Effector memory CD4-positive, alpha-beta T cell (primary cell): ENCODE results near the gene SLC35C1.

Experiments used
- DNase-seq, 3 donors: peaks; one replicate each; pipeline ENCODE4 v3.0.0-alpha.2; 2020
- H3K27ac ChIP-seq: 2 replicates; pipeline ENCODE4 v1.7.0; 2013; ENCODE audit warnings: mild to moderate bottlenecking, low read length, moderate library complexity; ENCODE audit not compliant: insufficient read depth, poor library complexity, severe bottlenecking
- H3K27me3 ChIP-seq: replicated peaks from 2 replicates; pipeline ENCODE4 v1.7.0; 2013; ENCODE audit warnings: mild to moderate bottlenecking, low read length; ENCODE audit not compliant: insufficient read depth, control insufficient read depth, poor library complexity, severe bottlenecking
- H3K36me3 ChIP-seq: 2 replicates; pipeline ENCODE4 v1.7.0; 2013; ENCODE audit warnings: mild to moderate bottlenecking, low read length, moderate library complexity; ENCODE audit not compliant: control insufficient read depth, insufficient read depth
- H3K4me1 ChIP-seq: 2 replicates; pipeline ENCODE4 v1.7.0; 2013; ENCODE audit warnings: low read length, mild to moderate bottlenecking; ENCODE audit not compliant: control insufficient read depth, insufficient read depth, poor library complexity, severe bottlenecking
- H3K4me3 ChIP-seq: 2 replicates; pipeline ENCODE4 v1.7.0; 2013; ENCODE audit warnings: low read length, low read depth, mild to moderate bottlenecking; ENCODE audit not compliant: insufficient read depth, poor library complexity, severe bottlenecking
- H3K9me3 ChIP-seq: 2 replicates; pipeline ENCODE4 v1.7.0; 2013; ENCODE audit warnings: mild to moderate bottlenecking, low read length, moderate library complexity; ENCODE audit not compliant: control insufficient read depth
- total RNA-seq, 3 donors: gene quantifications; one replicate each; lab custom pipeline; 2026; lab: John Stamatoyannopoulos, UW

The SLC35C1 gene
- total RNA-seq = 15.1 to 16.8 (median 16.5) reads per million in 3 donors

- peak within 1 kb of the TSS; percentile 99 for H3K4me3 ChIP-seq
- H3K4me1 ChIP-seq = peaks cover 29% of the 10 kb centered on the region
- H3K9me3 ChIP-seq = no peaks in the 10 kb centered on the region
- peak; percentile 89 to 93 (median 92) for DNase-seq
- peak within 1 kb of the TSS; percentile 76 for H3K27ac ChIP-seq
- H3K36me3 ChIP-seq = peaks cover 21% of the 10 kb centered on the region
- H3K27me3 ChIP-seq = no peaks in the 10 kb centered on the region
Measured at GRCh38 chr11:45804761-45805304, at the start of gene SLC35C1. SLC35C1 (plus strand) TSS chr11:45805149; CDS start chr11:45805802, 653 bp downstream.

GRCh38 chr11:45755281-45755859 is 49.6 kb upstream of the SLC35C1 start:
- no peaks in the 10 kb centered on the region for H3K36me3 ChIP-seq
- no peaks in the 10 kb centered on the region for H3K27me3 ChIP-seq
- DNase-seq = no peak
- H3K9me3 ChIP-seq = no peaks in the 10 kb centered on the region
- H3K4me3 ChIP-seq = no peak overlapping the region
- H3K27ac ChIP-seq = no peak overlapping the region
- H3K4me1 ChIP-seq = no peaks in the 10 kb centered on the region

GRCh38 chr11:45756384-45757010 is 48.5 kb upstream of the SLC35C1 start:
- Histone ChIP-seq H3K4me1 (no peaks in the 10 kb centered on the region), H3K27me3 (no peaks in the 10 kb centered on the region), H3K36me3 (no peaks in the 10 kb centered on the region), H3K27ac (no peak overlapping the region), H3K4me3 (no peak overlapping the region), H3K9me3 (no peaks in the 10 kb centered on the region)
- no peak for DNase-seq

- no peaks in the 10 kb centered on the region for H3K36me3 ChIP-seq
- H3K4me1 ChIP-seq = no peaks in the 10 kb centered on the region
- no peak overlapping the region for H3K4me3 ChIP-seq
- no peaks in the 10 kb centered on the region for H3K27me3 ChIP-seq
- no peak for DNase-seq
- H3K27ac ChIP-seq = no peak overlapping the region
- no peaks in the 10 kb centered on the region for H3K9me3 ChIP-seq
Measured at GRCh38 chr11:45757672-45758071, 47.3 kb upstream of the SLC35C1 start.

- H3K27me3 ChIP-seq = no peaks in the 10 kb centered on the region
- DNase-seq = no peak
- H3K4me1 ChIP-seq = no peaks in the 10 kb centered on the region
- no peak overlapping the region for H3K4me3 ChIP-seq
- no peak overlapping the region for H3K27ac ChIP-seq
- H3K9me3 ChIP-seq = no peaks in the 10 kb centered on the region
- H3K36me3 ChIP-seq = no peaks in the 10 kb centered on the region
Measured at GRCh38 chr11:45761659-45762058, 43.3 kb upstream of the SLC35C1 start.

GRCh38 chr11:45765107-45765668 is 39.8 kb upstream of the SLC35C1 start:
- Histone ChIP-seq H3K27ac (no peak overlapping the region), H3K27me3 (no peaks in the 10 kb centered on the region), H3K4me1 (no peaks in the 10 kb centered on the region), H3K9me3 (no peaks in the 10 kb centered on the region), H3K4me3 (no peak overlapping the region), H3K36me3 (no peaks in the 10 kb centered on the region)
- DNase-seq = no peak

- Histone ChIP-seq H3K9me3 (no peaks in the 10 kb centered on the region), H3K4me1 (no peaks in the 10 kb centered on the region), H3K36me3 (no peaks in the 10 kb centered on the region), H3K27me3 (no peaks in the 10 kb centered on the region), H3K27ac (no peak overlapping the region), H3K4me3 (no peak overlapping the region)
- DNase-seq = no peak
Measured at GRCh38 chr11:45765836-45766235, 39.1 kb upstream of the SLC35C1 start.

GRCh38 chr11:45766469-45766868 is 38.5 kb upstream of the SLC35C1 start:
- Histone ChIP-seq H3K9me3 (no peaks in the 10 kb centered on the region), H3K36me3 (no peaks in the 10 kb centered on the region), H3K4me1 (peaks cover 5% of the 10 kb centered on the region), H3K27ac (no peak overlapping the region), H3K27me3 (no peaks in the 10 kb centered on the region), H3K4me3 (no peak overlapping the region)
- DNase-seq = no peak

GRCh38 chr11:45768486-45768885 is 36.5 kb upstream of the SLC35C1 start:
- DNase-seq = no peak
- H3K9me3 ChIP-seq = no peaks in the 10 kb centered on the region
- no peaks in the 10 kb centered on the region for H3K27me3 ChIP-seq
- H3K4me3 ChIP-seq = no peak overlapping the region
- H3K27ac ChIP-seq = no peak overlapping the region
- H3K4me1 ChIP-seq = peaks cover 11% of the 10 kb centered on the region
- H3K36me3 ChIP-seq = no peaks in the 10 kb centered on the region

- Histone ChIP-seq H3K27ac (no peak overlapping the region), H3K9me3 (no peaks in the 10 kb centered on the region), H3K27me3 (no peaks in the 10 kb centered on the region), H3K4me1 (peaks cover 11% of the 10 kb centered on the region), H3K4me3 (no peak overlapping the region), H3K36me3 (no peaks in the 10 kb centered on the region)
- no peak for DNase-seq
Measured at GRCh38 chr11:45769960-45770359, 35.0 kb upstream of the SLC35C1 start.
